HepG2 (cell line): ENCODE measurements around the gene FAM83E. TPM values are rescaled to one million over a fixed set of nuclear protein-coding genes. Genes with fewer than 3 reads are reported as not detected.

Experiments used
- ARNTL ChIP-seq: sonication (generic); formaldehyde crosslinking; IDR thresholded peaks from 2 replicates; pipeline ENCODE4 v1.4.0; 2020; ENCODE audit warnings: mild to moderate bottlenecking, missing genetic modification reagents
- FOSL2 ChIP-seq: sonication (generic); formaldehyde crosslinking; IDR thresholded peaks from 2 replicates; pipeline ENCODE4 v1.4.0; 2020; ENCODE audit warnings: missing genetic modification reagents
- HMGA1 ChIP-seq: sonication (generic); formaldehyde crosslinking; conservative IDR thresholded peaks from 2 replicates; pipeline ENCODE4 v1.4.0; 2020; ENCODE audit warnings: missing genetic modification reagents
- HMGXB3 ChIP-seq: sonication (generic); formaldehyde crosslinking; IDR thresholded peaks from 2 replicates; pipeline ENCODE4 v1.4.0; 2020; ENCODE audit warnings: missing genetic modification reagents, borderline replicate concordance
- HMGXB4 ChIP-seq, 2 experiments: sonication (generic) in 1 of 2; formaldehyde crosslinking in 1 of 2; IDR thresholded peaks; 2 replicates each; pipeline versions ENCODE4 v1.4.0 to v1.6.1; 2018 to 2020; ENCODE audit warnings: missing genetic modification reagents in 2 of 2, borderline replicate concordance in 1 of 2, low read depth in 1 of 2, mild to moderate bottlenecking in 1 of 2, missing biosample characterization in 1 of 2
- HNF1B ChIP-seq: sonication (generic); formaldehyde crosslinking; IDR thresholded peaks from 2 replicates; pipeline ENCODE4 v1.5.1; 2020; ENCODE audit warnings: mild to moderate bottlenecking, moderate library complexity, missing genetic modification reagents
- KDM2A ChIP-seq: sonication (generic); formaldehyde crosslinking; IDR thresholded peaks from 2 replicates; pipeline ENCODE4 v1.4.0; 2020; ENCODE audit warnings: low read depth, missing genetic modification reagents, borderline replicate concordance
- MAFF ChIP-seq: IDR thresholded peaks from 2 replicates; pipeline ENCODE4 v1.6.1; 2011; ENCODE audit warnings: low read depth, low read length, improper control_type of control experiment
- MLLT10 ChIP-seq: sonication (generic); formaldehyde crosslinking; IDR thresholded peaks from 2 replicates; pipeline ENCODE4 v1.4.0; 2020; ENCODE audit warnings: missing genetic modification reagents
- NPAS2 ChIP-seq: sonication (generic); formaldehyde crosslinking; IDR thresholded peaks from 2 replicates; pipeline ENCODE4 v1.8.0; 2022; ENCODE audit warnings: mild to moderate bottlenecking, missing genetic modification reagents, borderline replicate concordance
- PATZ1 ChIP-seq: sonication (generic); formaldehyde crosslinking; IDR thresholded peaks from 2 replicates; pipeline ENCODE4 v1.4.0; 2020; ENCODE audit warnings: missing genetic modification reagents
- PITX1 ChIP-seq: sonication (generic); formaldehyde crosslinking; IDR thresholded peaks from 2 replicates; pipeline ENCODE4 v1.5.1; 2020; ENCODE audit warnings: mild to moderate bottlenecking, missing genetic modification reagents
- PRMT3 ChIP-seq: sonication (generic); formaldehyde crosslinking; IDR thresholded peaks from 2 replicates; pipeline ENCODE4 v1.8.1; 2022; ENCODE audit warnings: low read depth, mild to moderate bottlenecking, moderate library complexity, missing genetic modification reagents, borderline replicate concordance
- RAD21 ChIP-seq: fragments of 450-650 bp; formaldehyde crosslinking; IDR thresholded peaks from 2 replicates; pipeline ENCODE4 v1.5.0; 2020; ENCODE audit warnings: mild to moderate bottlenecking
- SMC3 ChIP-seq: IDR thresholded peaks from 2 replicates; pipeline ENCODE4 v1.6.1; 2011; ENCODE audit warnings: low read length, improper control_type of control experiment
- SNAPC5 ChIP-seq: sonication (generic); formaldehyde crosslinking; IDR thresholded peaks from 2 replicates; pipeline ENCODE4 v1.8.1; 2023; ENCODE audit warnings: mild to moderate bottlenecking, missing genetic modification reagents, borderline replicate concordance
- STAG1 ChIP-seq: sonication (generic); formaldehyde crosslinking; IDR thresholded peaks from 2 replicates; pipeline ENCODE4 v1.4.0; 2020; ENCODE audit warnings: missing genetic modification reagents
- TP53 ChIP-seq: sonication (generic); formaldehyde crosslinking; conservative IDR thresholded peaks from 2 replicates; pipeline ENCODE4 v1.4.0; 2020; ENCODE audit warnings: missing genetic modification reagents
- ZBTB20 ChIP-seq: sonication (generic); formaldehyde crosslinking; IDR thresholded peaks from 2 replicates; pipeline ENCODE4 v1.8.1; 2023; ENCODE audit warnings: missing genetic modification reagents, low read depth, mild to moderate bottlenecking, borderline replicate concordance
- ZSCAN20 ChIP-seq: sonication (generic); formaldehyde crosslinking; IDR thresholded peaks from 2 replicates; pipeline ENCODE4 v1.4.0; 2020; ENCODE audit warnings: missing genetic modification reagents, mild to moderate bottlenecking, borderline replicate concordance
- polyA plus RNA-seq, 8 experiments: library from polyadenylated mRNA; depleted of rRNA in 3 of 8; stranded (reverse) in 7 of 8; unstranded in 1 of 8; fragments of >200 nt; fragmentation: Illumina TruSeq in 4 of 8; extraction: Trizol in 4 of 8; gene quantifications; 2 replicates each; pipeline versions ENCODE4 v1.2.1 to v1.2.3, GENCODE V29; 2011 to 2016; ENCODE audit warnings: low read depth in 4 of 8, missing spikeins in 1 of 8, mixed read lengths in 1 of 8; ENCODE audit not compliant: insufficient read depth in 1 of 8
- total RNA-seq, 5 experiments: library from RNA; depleted of rRNA; stranded (reverse); fragments of >200 nt; fragmentation: Illumina TruSeq; extraction: Trizol; gene quantifications; 2 replicates each; pipeline ENCODE4 v1.2.3, GENCODE V29; 2016; ENCODE audit warnings: low read depth in 1 of 5

The FAM83E gene
- total and polyA plus RNA-seq, 2 of the 13 experiments (the other 11 are each of a cell fraction or from before 2014, with no cell fraction given), result 0.18 to 0.60 TPM

- TF ChIP-seq TP53 (CRISPR knock-in tag) (no peak), ARNTL (CRISPR knock-in tag) (no peak), RAD21 (CRISPR knock-in tag) (peak; percentile 75), HMGXB3 (CRISPR knock-in tag) (no peak), KDM2A (CRISPR knock-in tag) (0 out of 2 replicates have a peak, but pooled peaks have one; percentile 20), MAFF (no peak), FOSL2 (CRISPR knock-in tag) (0 out of 2 replicates have a peak, but pooled peaks have one; percentile 15), HMGA1 (CRISPR knock-in tag) (no peak), SNAPC5 (CRISPR knock-in tag) (peak; percentile 30; the same call in 1 of the 2 replicates), STAG1 (CRISPR knock-in tag) (peak; percentile 87), HMGXB4 (CRISPR knock-in tag; IDR thresholded peaks at IDR 0.05; ENCODE audit: borderline replicate concordance in 1 of 2, low read depth in 1 of 2) (0 out of 4 replicates have a peak, but pooled peaks of 1 of the 2 experiments have one; percentile 36), PITX1 (CRISPR knock-in tag) (0 out of 2 replicates have a peak, but pooled peaks have one; percentile 28), PRMT3 (CRISPR knock-in tag) (no peak), ZBTB20 (CRISPR knock-in tag) (peak; percentile 20; the same call in 1 of the 2 replicates), ZSCAN20 (CRISPR knock-in tag) (no peak), NPAS2 (CRISPR knock-in tag) (no peak), PATZ1 (CRISPR knock-in tag) (no peak), HNF1B (CRISPR knock-in tag) (0 out of 2 replicates have a peak, but pooled peaks have one; percentile 27), SMC3 (peak; percentile 49), MLLT10 (CRISPR knock-in tag) (no peak)
Observed at GRCh38 chr19:48608798-48609263, 6.0 kb downstream of the FAM83E start (continued).
